ENCODE results near the gene RASAL3.
A peak's percentile ranks its signal among the peaks of the same experiment; 100 is the strongest.

RASAL3 gene

GRCh38 chr19:15450528-15450890 is 13.8 kb downstream of the RASAL3 start:
- Histone ChIP-seq H3K9ac (no peak overlapping the region), H4K20me1 (no peaks in the 10 kb centered on the region), H3K27ac (peak overlapping the region; percentile 56; the same call in 1 of the 2 replicates), H3K4me3 (no peak overlapping the region), H3K4me1 (peaks cover 57% of the 10 kb centered on the region), H3K9me3 (no peaks in the 10 kb centered on the region), H3K4me2 (peak overlapping the region; percentile 75), H3K27me3 (no peaks in the 10 kb centered on the region), H3K36me3 (peaks cover 29% of the 10 kb centered on the region; the same call in 1 of the 2 replicates)
- no peak for TF ChIP-seq Cebpa-rat (IDR thresholded peaks at IDR 0.05)

- Histone ChIP-seq H3K4me1 (peaks cover 63% of the 10 kb centered on the region), H3K36me3 (peaks cover 23% of the 10 kb centered on the region; the same call in 1 of the 2 replicates), H3K27me3 (no peaks in the 10 kb centered on the region), H3K9me3 (no peaks in the 10 kb centered on the region), H3K4me3 (peak within 1 kb of the TSS; percentile 71), H4K20me1 (no peaks in the 10 kb centered on the region), H3K4me2 (peak within 1 kb of the TSS; percentile 98), H3K27ac (peak within 1 kb of the TSS; percentile 73), H3K9ac (peak within 1 kb of the TSS; percentile 67)
- no peak for TF ChIP-seq Cebpa-rat (IDR thresholded peaks at IDR 0.05)
These were observed 14.5 kb downstream of the RASAL3 start, which contains the start of gene WIZ for GRCh38 chr19:15449620-15450527. WIZ (minus strand) TSS chr19:15449956; CDS start chr19:15448307, 1,649 bp downstream.

GRCh38 chr19:15448778-15449619 is 15.3 kb downstream of the RASAL3 start:
- peaks cover 14% of the 10 kb centered on the region; the same call in 1 of the 2 replicates for H3K36me3 ChIP-seq
- peak overlapping the region; percentile 71 for H3K4me3 ChIP-seq
- no peaks in the 10 kb centered on the region for H3K9me3 ChIP-seq
- H4K20me1 ChIP-seq: no peaks in the 10 kb centered on the region
- peak overlapping the region; percentile 67 for H3K9ac ChIP-seq
- no peak for TF ChIP-seq Cebpa-rat (IDR thresholded peaks at IDR 0.05)
- peak overlapping the region; percentile 66 for H3K27ac ChIP-seq
- no peaks in the 10 kb centered on the region for H3K27me3 ChIP-seq
- H3K4me1 ChIP-seq: peaks cover 68% of the 10 kb centered on the region
- H3K4me2 ChIP-seq: peak overlapping the region; percentile 98

GRCh38 chr19:15448044-15448777 is 16.1 kb downstream of the RASAL3 start:
- TF ChIP-seq Cebpa-rat (IDR thresholded peaks at IDR 0.05): no peak
- Histone ChIP-seq H3K27me3 (no peaks in the 10 kb centered on the region), H3K4me1 (peaks cover 66% of the 10 kb centered on the region), H3K36me3 (peaks cover 7% of the 10 kb centered on the region; the same call in 1 of the 2 replicates), H3K9ac (no peak overlapping the region; the same call in 1 of the 2 replicates), H3K27ac (peak overlapping the region; percentile 66; the same call in 1 of the 2 replicates), H3K4me3 (peak overlapping the region; percentile 71), H4K20me1 (no peaks in the 10 kb centered on the region), H3K9me3 (no peaks in the 10 kb centered on the region), H3K4me2 (peak overlapping the region; percentile 98)

GRCh38 chr19:15447057-15447456 is 17.3 kb downstream of the RASAL3 start:
- no peak overlapping the region for H3K4me3 ChIP-seq
- no peaks in the 10 kb centered on the region for H3K27me3 ChIP-seq
- no peaks in the 10 kb centered on the region for H3K9me3 ChIP-seq
- H3K9ac ChIP-seq: no peak overlapping the region
- H3K4me1 ChIP-seq: peaks cover 58% of the 10 kb centered on the region
- peak overlapping the region; percentile 98 for H3K4me2 ChIP-seq
- no peaks in the 10 kb centered on the region for H3K36me3 ChIP-seq
- H3K27ac ChIP-seq: no peak overlapping the region
- H4K20me1 ChIP-seq: no peaks in the 10 kb centered on the region
- TF ChIP-seq Cebpa-rat (IDR thresholded peaks at IDR 0.05): no peak

GRCh38 chr19:15445807-15446376 is 18.5 kb downstream of the RASAL3 start:
- no peak overlapping the region for H3K4me3 ChIP-seq
- H3K27ac ChIP-seq: peak overlapping the region; percentile 59
- no peaks in the 10 kb centered on the region for H3K9me3 ChIP-seq
- no peak for TF ChIP-seq Cebpa-rat (IDR thresholded peaks at IDR 0.05)
- peak overlapping the region; percentile 27; the same call in 1 of the 2 replicates for H3K9ac ChIP-seq
- H3K27me3 ChIP-seq: no peaks in the 10 kb centered on the region
- H3K36me3 ChIP-seq: no peaks in the 10 kb centered on the region
- H3K4me1 ChIP-seq: peaks cover 67% of the 10 kb centered on the region
- no peaks in the 10 kb centered on the region for H4K20me1 ChIP-seq
- peak overlapping the region; percentile 98 for H3K4me2 ChIP-seq

GRCh38 chr19:15445227-15445605 is 19.1 kb downstream of the RASAL3 start:
- Histone ChIP-seq H3K4me2 (peak overlapping the region; percentile 98), H3K9ac (no peak overlapping the region), H3K27ac (peak overlapping the region; percentile 59), H3K27me3 (no peaks in the 10 kb centered on the region), H4K20me1 (no peaks in the 10 kb centered on the region), H3K4me1 (peaks cover 68% of the 10 kb centered on the region), H3K4me3 (no peak overlapping the region), H3K36me3 (no peaks in the 10 kb centered on the region), H3K9me3 (no peaks in the 10 kb centered on the region)
- no peak for TF ChIP-seq Cebpa-rat (IDR thresholded peaks at IDR 0.05)

- Histone ChIP-seq H3K4me2 (peak overlapping the region; percentile 98), H3K4me1 (peaks cover 71% of the 10 kb centered on the region), H3K9me3 (no peaks in the 10 kb centered on the region), H3K27me3 (no peaks in the 10 kb centered on the region), H4K20me1 (no peaks in the 10 kb centered on the region), H3K9ac (no peak overlapping the region), H3K27ac (peak overlapping the region; percentile 59), H3K36me3 (no peaks in the 10 kb centered on the region), H3K4me3 (no peak overlapping the region)
- no peak for TF ChIP-seq Cebpa-rat (IDR thresholded peaks at IDR 0.05)
These were observed 19.7 kb downstream of the RASAL3 start for GRCh38 chr19:15444505-15445226.

All from BLaER1 (cell line).